Tibial nerve (tissue), 4 donors: ENCODE results near the gene STX8.

Experiments
- CTCF ChIP-seq, 5 experiments: fragments of 200-600 bp in 3 of 5; fragments of 450-650 bp in 2 of 5; sonication (generic) in 3 of 5; IDR thresholded peaks; one replicate each; pipeline ENCODE4 v1.5.1; 2016 to 2019; ENCODE audit warnings: antibody characterized with exemption in 5 of 5, mild to moderate bottlenecking in 3 of 5, moderate library complexity in 2 of 5
- EP300 ChIP-seq, 2 donors: sonication (generic); formaldehyde crosslinking; IDR thresholded peaks; one replicate each; pipeline ENCODE4 v1.6.1; 2017; ENCODE audit warnings: antibody characterized with exemption in 2 of 2, mild to moderate bottlenecking in 1 of 2
- POLR2A ChIP-seq, 2 donors: fragments of 450-650 bp; IDR thresholded peaks; one replicate each; pipeline ENCODE4 v1.6.1; 2017; ENCODE audit warnings: antibody characterized with exemption in 2 of 2, mild to moderate bottlenecking in 2 of 2, moderate library complexity in 2 of 2

- TF ChIP-seq CTCF (IDR thresholded peaks at IDR 0.05) = no peak
- TF ChIP-seq EP300 (IDR thresholded peaks at IDR 0.05) = no peak
- TF ChIP-seq POLR2A (IDR thresholded peaks at IDR 0.05) = no peak
These were observed 346.3 kb downstream of the STX8 start for GRCh38 chr17:9229160-9229825.
